Measurements from ENCODE around the gene CERS6.

GRCh38 chr2:168525716-168526446 lies 69.8 kb downstream of the CERS6 start:
- TF ChIP-seq POLR2AphosphoS5 (IDR thresholded peaks at IDR 0.05; ENCODE audit: insufficient read depth in 1 of 2, low read depth in 1 of 2) (no peak), CTCF (IDR thresholded peaks at IDR 0.05) (no peak)
